WTC11 (cell line): Measurements from ENCODE around the gene PLEKHA6. TPM values are rescaled to one million over a fixed set of nuclear protein-coding genes. Genes with fewer than 3 reads are reported as not detected.

ENCODE experiments used
- ATAC-seq: fragments of 200-7000 bp; cut with Tn5 transposase; 2 replicates; pipeline ENCODE4 v1.10.0; 2021; ENCODE audit warnings: mild to moderate bottlenecking, moderate library complexity
- CTCF ChIA-PET: fragments of 300-600 bp; sonication (Branson Sonifier 250); formaldehyde crosslinking; loops from one replicate; lab custom pipeline; 2021; ENCODE audit warnings: antibody characterized with exemption; lab: Charles Lee
- POLR2A ChIA-PET: fragments of 350-600 bp; sonication (Branson Sonifier 250); formaldehyde crosslinking; loops from one replicate; lab custom pipeline; 2021; ENCODE audit warnings: antibody characterized with exemption; lab: Charles Lee
- DNase-seq: peaks from one replicate; pipeline ENCODE4 v3.0.0; 2021; ENCODE audit warnings: low spot score
- H3K27ac Mint-ChIP-seq: 2 replicates; pipeline ENCODE4 v1.8.0; 2021; ENCODE audit warnings: mixed read lengths
- H3K27me3 Mint-ChIP-seq: 2 replicates; pipeline ENCODE4 v1.8.0; 2021; ENCODE audit warnings: low read depth, mild to moderate bottlenecking, moderate library complexity, mixed read lengths
- H3K36me3 Mint-ChIP-seq: 2 replicates; pipeline ENCODE4 v1.8.0; 2021; ENCODE audit warnings: mixed read lengths
- H3K4me1 Mint-ChIP-seq: 2 replicates; pipeline ENCODE4 v1.8.0; 2022; ENCODE audit warnings: mixed read lengths
- H3K4me3 Mint-ChIP-seq: 2 replicates; pipeline ENCODE4 v1.8.0; 2021; ENCODE audit warnings: mild to moderate bottlenecking, moderate library complexity, mixed read lengths
- H3K9me3 Mint-ChIP-seq: 2 replicates; pipeline ENCODE4 v1.8.0; 2021; ENCODE audit warnings: mixed read lengths
- CBFB ChIP-seq: sonication (generic); formaldehyde crosslinking; IDR thresholded peaks from 2 replicates; pipeline ENCODE4 v1.8.1; 2022; ENCODE audit warnings: mild to moderate bottlenecking, low read depth, missing genetic modification reagents
- FOXJ3 ChIP-seq: sonication (generic); formaldehyde crosslinking; IDR thresholded peaks from 2 replicates; pipeline ENCODE4 v1.9.0; 2021; ENCODE audit warnings: missing genetic modification reagents, mild to moderate bottlenecking, borderline replicate concordance
- HMGA2 ChIP-seq: fragments of 250-450 bp; sonication (Bioruptor Pico); IDR thresholded peaks from 2 replicates; pipeline ENCODE4 v1.4.0; 2021; ENCODE audit warnings: mild to moderate bottlenecking, moderate library complexity
- IRF2 ChIP-seq: sonication (generic); formaldehyde crosslinking; IDR thresholded peaks from 2 replicates; pipeline ENCODE4 v1.8.0; 2022; ENCODE audit warnings: low read depth, missing genetic modification reagents, borderline replicate concordance
- KAT7 ChIP-seq: sonication (generic); formaldehyde crosslinking; IDR thresholded peaks from 2 replicates; pipeline ENCODE4 v1.8.1; 2023; ENCODE audit warnings: missing genetic modification reagents, mild to moderate bottlenecking, borderline replicate concordance
- MXD4 ChIP-seq: fragments of 250-450 bp; sonication (Bioruptor Pico); IDR thresholded peaks from 2 replicates; pipeline ENCODE4 v1.8.0; 2021; ENCODE audit warnings: mild to moderate bottlenecking, moderate library complexity, borderline replicate concordance
- NFATC4 ChIP-seq: fragments of 250-450 bp; sonication (Bioruptor Pico); IDR thresholded peaks from 2 replicates; pipeline ENCODE4 v1.9.0; 2021; ENCODE audit warnings: mild to moderate bottlenecking
- RORB ChIP-seq: fragments of 250-450 bp; sonication (Bioruptor Pico); IDR thresholded peaks from 2 replicates; pipeline ENCODE4 v1.9.0; 2021; ENCODE audit warnings: mild to moderate bottlenecking
- SMAD3 ChIP-seq: sonication (generic); formaldehyde crosslinking; IDR thresholded peaks from 2 replicates; pipeline ENCODE4 v1.8.0; 2022; ENCODE audit warnings: missing genetic modification reagents, mild to moderate bottlenecking, borderline replicate concordance
- ZNF232 ChIP-seq: sonication (generic); formaldehyde crosslinking; IDR thresholded peaks from 2 replicates; pipeline ENCODE4 v1.8.0; 2022; ENCODE audit warnings: mild to moderate bottlenecking, missing genetic modification reagents
- ZNF671 ChIP-seq: fragments of 250-450 bp; sonication (Bioruptor Pico); IDR thresholded peaks from 2 replicates; pipeline ENCODE4 v1.8.0; 2021; ENCODE audit warnings: mild to moderate bottlenecking
- total RNA-seq: library from RNA; stranded (reverse); gene quantifications from 3 replicates; pipeline ENCODE4 v1.2.3, GENCODE V29; 2021
- TF ChIP-seq, protein P1 (sequence below): sonication (generic); formaldehyde crosslinking; IDR thresholded peaks from 2 replicates; pipeline ENCODE4 v1.8.1; 2022; ENCODE audit warnings: low read depth, missing genetic modification reagents, borderline replicate concordance
- TF ChIP-seq, protein P2 (sequence below): fragments of 250-450 bp; sonication (Bioruptor Pico); IDR thresholded peaks from 2 replicates; pipeline ENCODE4 v1.9.0; 2021; ENCODE audit warnings: mild to moderate bottlenecking
- TF ChIP-seq, protein P3 (sequence below): fragments of 250-450 bp; sonication (Bioruptor Pico); IDR thresholded peaks from 2 replicates; pipeline ENCODE4 v1.9.0; 2021; ENCODE audit warnings: mild to moderate bottlenecking, borderline replicate concordance
- TF ChIP-seq, protein P4 (sequence below): sonication (generic); formaldehyde crosslinking; IDR thresholded peaks from 2 replicates; pipeline ENCODE4 v1.8.1; 2023; ENCODE audit warnings: mild to moderate bottlenecking, missing genetic modification reagents, moderate library complexity
- TF ChIP-seq, protein P5 (sequence below): sonication (generic); formaldehyde crosslinking; IDR thresholded peaks from 2 replicates; pipeline ENCODE4 v1.8.1; 2023; ENCODE audit warnings: mild to moderate bottlenecking, missing genetic modification reagents, borderline replicate concordance
- TF ChIP-seq, protein P6 (sequence below): sonication (generic); formaldehyde crosslinking; conservative IDR thresholded peaks from 2 replicates; pipeline ENCODE4 v1.8.1; 2022; ENCODE audit warnings: mild to moderate bottlenecking, missing genetic modification reagents
- TF ChIP-seq, protein P7 (sequence below): fragments of 250-450 bp; sonication (Bioruptor Pico); IDR thresholded peaks from 2 replicates; pipeline ENCODE4 v1.9.0; 2021; ENCODE audit warnings: moderate library complexity, mild to moderate bottlenecking, inconsistent platforms, borderline replicate concordance

The PLEKHA6 gene
- total RNA-seq, 1 experiment from 2014 or later, result 11.6 TPM

DNA sequence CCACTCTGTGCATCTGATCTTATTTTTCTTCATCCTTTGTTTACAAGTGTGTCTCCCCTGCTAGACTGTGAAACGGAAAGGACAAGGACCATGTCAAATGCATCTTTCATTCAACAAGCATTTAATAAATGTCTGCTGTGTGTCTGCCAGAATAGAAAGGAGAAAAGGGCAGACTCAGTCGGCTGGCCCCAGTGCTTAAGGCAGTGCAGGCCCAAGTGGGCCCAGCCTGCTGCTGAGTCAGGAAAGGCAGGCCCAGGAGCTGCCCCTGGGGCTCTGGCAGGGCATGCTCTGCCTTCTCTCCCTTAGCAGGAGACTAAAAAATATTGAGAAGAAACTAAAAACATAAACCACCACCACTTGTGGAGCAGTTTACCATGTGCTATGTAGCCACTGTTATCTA is 38.1 kb downstream of the PLEKHA6 start:
- H3K4me3 Mint-ChIP-seq, result no peak overlapping the region
- CTCF ChIA-PET, result interaction anchor here (0.7 to 1.3 kb wide), 3 partner anchors 20 to 67 kb away, joined by 3 to 7 read pairs (median 4); no protein-coding TSS in a partner anchor
- POLR2A ChIA-PET, result no interaction called here
- TF ChIP-seq IRF2 (no peak), CBFB (CRISPR knock-in tag) (no peak), SMAD3 (CRISPR knock-in tag) (no peak), ZNF232 (CRISPR knock-in tag) (no peak), KAT7 (no peak), ZNF671 (CRISPR knock-in tag) (no peak), NFATC4 (no peak), FOXJ3 (no peak), HMGA2 (CRISPR knock-in tag) (no peak), RORB (no peak), MXD4 (no peak)
- TF ChIP-seq, protein P1, sequence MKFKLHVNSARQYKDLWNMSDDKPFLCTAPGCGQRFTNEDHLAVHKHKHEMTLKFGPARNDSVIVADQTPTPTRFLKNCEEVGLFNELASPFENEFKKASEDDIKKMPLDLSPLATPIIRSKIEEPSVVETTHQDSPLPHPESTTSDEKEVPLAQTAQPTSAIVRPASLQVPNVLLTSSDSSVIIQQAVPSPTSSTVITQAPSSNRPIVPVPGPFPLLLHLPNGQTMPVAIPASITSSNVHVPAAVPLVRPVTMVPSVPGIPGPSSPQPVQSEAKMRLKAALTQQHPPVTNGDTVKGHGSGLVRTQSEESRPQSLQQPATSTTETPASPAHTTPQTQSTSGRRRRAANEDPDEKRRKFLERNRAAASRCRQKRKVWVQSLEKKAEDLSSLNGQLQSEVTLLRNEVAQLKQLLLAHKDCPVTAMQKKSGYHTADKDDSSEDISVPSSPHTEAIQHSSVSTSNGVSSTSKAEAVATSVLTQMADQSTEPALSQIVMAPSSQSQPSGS (CRISPR knock-in tag), result no peak
- TF ChIP-seq, protein P2, sequence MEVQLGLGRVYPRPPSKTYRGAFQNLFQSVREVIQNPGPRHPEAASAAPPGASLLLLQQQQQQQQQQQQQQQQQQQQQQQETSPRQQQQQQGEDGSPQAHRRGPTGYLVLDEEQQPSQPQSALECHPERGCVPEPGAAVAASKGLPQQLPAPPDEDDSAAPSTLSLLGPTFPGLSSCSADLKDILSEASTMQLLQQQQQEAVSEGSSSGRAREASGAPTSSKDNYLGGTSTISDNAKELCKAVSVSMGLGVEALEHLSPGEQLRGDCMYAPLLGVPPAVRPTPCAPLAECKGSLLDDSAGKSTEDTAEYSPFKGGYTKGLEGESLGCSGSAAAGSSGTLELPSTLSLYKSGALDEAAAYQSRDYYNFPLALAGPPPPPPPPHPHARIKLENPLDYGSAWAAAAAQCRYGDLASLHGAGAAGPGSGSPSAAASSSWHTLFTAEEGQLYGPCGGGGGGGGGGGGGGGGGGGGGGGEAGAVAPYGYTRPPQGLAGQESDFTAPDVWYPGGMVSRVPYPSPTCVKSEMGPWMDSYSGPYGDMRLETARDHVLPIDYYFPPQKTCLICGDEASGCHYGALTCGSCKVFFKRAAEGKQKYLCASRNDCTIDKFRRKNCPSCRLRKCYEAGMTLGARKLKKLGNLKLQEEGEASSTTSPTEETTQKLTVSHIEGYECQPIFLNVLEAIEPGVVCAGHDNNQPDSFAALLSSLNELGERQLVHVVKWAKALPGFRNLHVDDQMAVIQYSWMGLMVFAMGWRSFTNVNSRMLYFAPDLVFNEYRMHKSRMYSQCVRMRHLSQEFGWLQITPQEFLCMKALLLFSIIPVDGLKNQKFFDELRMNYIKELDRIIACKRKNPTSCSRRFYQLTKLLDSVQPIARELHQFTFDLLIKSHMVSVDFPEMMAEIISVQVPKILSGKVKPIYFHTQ, result no peak
- TF ChIP-seq, protein P3, sequence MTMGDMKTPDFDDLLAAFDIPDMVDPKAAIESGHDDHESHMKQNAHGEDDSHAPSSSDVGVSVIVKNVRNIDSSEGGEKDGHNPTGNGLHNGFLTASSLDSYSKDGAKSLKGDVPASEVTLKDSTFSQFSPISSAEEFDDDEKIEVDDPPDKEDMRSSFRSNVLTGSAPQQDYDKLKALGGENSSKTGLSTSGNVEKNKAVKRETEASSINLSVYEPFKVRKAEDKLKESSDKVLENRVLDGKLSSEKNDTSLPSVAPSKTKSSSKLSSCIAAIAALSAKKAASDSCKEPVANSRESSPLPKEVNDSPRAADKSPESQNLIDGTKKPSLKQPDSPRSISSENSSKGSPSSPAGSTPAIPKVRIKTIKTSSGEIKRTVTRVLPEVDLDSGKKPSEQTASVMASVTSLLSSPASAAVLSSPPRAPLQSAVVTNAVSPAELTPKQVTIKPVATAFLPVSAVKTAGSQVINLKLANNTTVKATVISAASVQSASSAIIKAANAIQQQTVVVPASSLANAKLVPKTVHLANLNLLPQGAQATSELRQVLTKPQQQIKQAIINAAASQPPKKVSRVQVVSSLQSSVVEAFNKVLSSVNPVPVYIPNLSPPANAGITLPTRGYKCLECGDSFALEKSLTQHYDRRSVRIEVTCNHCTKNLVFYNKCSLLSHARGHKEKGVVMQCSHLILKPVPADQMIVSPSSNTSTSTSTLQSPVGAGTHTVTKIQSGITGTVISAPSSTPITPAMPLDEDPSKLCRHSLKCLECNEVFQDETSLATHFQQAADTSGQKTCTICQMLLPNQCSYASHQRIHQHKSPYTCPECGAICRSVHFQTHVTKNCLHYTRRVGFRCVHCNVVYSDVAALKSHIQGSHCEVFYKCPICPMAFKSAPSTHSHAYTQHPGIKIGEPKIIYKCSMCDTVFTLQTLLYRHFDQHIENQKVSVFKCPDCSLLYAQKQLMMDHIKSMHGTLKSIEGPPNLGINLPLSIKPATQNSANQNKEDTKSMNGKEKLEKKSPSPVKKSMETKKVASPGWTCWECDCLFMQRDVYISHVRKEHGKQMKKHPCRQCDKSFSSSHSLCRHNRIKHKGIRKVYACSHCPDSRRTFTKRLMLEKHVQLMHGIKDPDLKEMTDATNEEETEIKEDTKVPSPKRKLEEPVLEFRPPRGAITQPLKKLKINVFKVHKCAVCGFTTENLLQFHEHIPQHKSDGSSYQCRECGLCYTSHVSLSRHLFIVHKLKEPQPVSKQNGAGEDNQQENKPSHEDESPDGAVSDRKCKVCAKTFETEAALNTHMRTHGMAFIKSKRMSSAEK (CRISPR knock-in tag), result no peak
- TF ChIP-seq, protein P4, sequence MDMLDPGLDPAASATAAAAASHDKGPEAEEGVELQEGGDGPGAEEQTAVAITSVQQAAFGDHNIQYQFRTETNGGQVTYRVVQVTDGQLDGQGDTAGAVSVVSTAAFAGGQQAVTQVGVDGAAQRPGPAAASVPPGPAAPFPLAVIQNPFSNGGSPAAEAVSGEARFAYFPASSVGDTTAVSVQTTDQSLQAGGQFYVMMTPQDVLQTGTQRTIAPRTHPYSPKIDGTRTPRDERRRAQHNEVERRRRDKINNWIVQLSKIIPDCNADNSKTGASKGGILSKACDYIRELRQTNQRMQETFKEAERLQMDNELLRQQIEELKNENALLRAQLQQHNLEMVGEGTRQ, result no peak
- TF ChIP-seq, protein P5, sequence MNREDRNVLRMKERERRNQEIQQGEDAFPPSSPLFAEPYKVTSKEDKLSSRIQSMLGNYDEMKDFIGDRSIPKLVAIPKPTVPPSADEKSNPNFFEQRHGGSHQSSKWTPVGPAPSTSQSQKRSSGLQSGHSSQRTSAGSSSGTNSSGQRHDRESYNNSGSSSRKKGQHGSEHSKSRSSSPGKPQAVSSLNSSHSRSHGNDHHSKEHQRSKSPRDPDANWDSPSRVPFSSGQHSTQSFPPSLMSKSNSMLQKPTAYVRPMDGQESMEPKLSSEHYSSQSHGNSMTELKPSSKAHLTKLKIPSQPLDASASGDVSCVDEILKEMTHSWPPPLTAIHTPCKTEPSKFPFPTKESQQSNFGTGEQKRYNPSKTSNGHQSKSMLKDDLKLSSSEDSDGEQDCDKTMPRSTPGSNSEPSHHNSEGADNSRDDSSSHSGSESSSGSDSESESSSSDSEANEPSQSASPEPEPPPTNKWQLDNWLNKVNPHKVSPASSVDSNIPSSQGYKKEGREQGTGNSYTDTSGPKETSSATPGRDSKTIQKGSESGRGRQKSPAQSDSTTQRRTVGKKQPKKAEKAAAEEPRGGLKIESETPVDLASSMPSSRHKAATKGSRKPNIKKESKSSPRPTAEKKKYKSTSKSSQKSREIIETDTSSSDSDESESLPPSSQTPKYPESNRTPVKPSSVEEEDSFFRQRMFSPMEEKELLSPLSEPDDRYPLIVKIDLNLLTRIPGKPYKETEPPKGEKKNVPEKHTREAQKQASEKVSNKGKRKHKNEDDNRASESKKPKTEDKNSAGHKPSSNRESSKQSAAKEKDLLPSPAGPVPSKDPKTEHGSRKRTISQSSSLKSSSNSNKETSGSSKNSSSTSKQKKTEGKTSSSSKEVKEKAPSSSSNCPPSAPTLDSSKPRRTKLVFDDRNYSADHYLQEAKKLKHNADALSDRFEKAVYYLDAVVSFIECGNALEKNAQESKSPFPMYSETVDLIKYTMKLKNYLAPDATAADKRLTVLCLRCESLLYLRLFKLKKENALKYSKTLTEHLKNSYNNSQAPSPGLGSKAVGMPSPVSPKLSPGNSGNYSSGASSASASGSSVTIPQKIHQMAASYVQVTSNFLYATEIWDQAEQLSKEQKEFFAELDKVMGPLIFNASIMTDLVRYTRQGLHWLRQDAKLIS (CRISPR knock-in tag), result no peak
- TF ChIP-seq, protein P6, sequence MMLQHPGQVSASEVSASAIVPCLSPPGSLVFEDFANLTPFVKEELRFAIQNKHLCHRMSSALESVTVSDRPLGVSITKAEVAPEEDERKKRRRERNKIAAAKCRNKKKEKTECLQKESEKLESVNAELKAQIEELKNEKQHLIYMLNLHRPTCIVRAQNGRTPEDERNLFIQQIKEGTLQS (CRISPR knock-in tag), result no peak
- TF ChIP-seq, protein P7, sequence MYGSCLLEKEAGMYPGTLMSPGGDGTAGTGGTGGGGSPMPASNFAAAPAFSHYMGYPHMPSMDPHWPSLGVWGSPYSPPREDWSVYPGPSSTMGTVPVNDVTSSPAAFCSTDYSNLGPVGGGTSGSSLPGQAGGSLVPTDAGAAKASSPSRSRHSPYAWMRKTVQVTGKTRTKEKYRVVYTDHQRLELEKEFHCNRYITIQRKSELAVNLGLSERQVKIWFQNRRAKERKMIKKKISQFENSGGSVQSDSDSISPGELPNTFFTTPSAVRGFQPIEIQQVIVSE (CRISPR knock-in tag), result no peak
- TF ChIP-seq, all 79 proteins: peak for 0
- ATAC-seq (peak; percentile 43; the same call in 1 of the 2 replicates), DNase-seq (no peak)
- H3K4me1 Mint-ChIP-seq, result peaks cover 21% of the 10 kb centered on the region
- H3K27ac Mint-ChIP-seq, result no peak overlapping the region
- no peaks in the 10 kb centered on the region for H3K9me3 Mint-ChIP-seq
- no peaks in the 10 kb centered on the region for H3K27me3 Mint-ChIP-seq
- H3K36me3 Mint-ChIP-seq, result no peaks in the 10 kb centered on the region
